ENCODE measurements around the gene OSBPL6.

The OSBPL6 gene

GRCh38 chr2:178205853-178206521 lies 11.7 kb downstream of the OSBPL6 start:
- in situ Hi-C loops (cut with HindIII; ENCODE audit: low sequenced_read_pairs) = no loop called here
- DNase-seq (ENCODE audit: low read depth, low spot score) = peak; percentile 84
- H3K4me3 ChIP-seq (ENCODE audit: low read depth, low read length) = no peak overlapping the region
- no peak for TF ChIP-seq CTCF (IDR thresholded peaks at IDR 0.05; ENCODE audit: low read depth, low read length)

- DNase-seq (ENCODE audit: low read depth, low spot score) = no peak
- no peak overlapping the region for H3K4me3 ChIP-seq (ENCODE audit: low read depth, low read length)
- TF ChIP-seq CTCF (IDR thresholded peaks at IDR 0.05; ENCODE audit: low read depth, low read length) = no peak
- in situ Hi-C loops (cut with HindIII; ENCODE audit: low sequenced_read_pairs) = no loop called here
Observed at GRCh38 chr2:178208336-178208735, 14.0 kb downstream of the OSBPL6 start.

GRCh38 chr2:178208817-178209216 lies 14.5 kb downstream of the OSBPL6 start:
- in situ Hi-C loops (cut with HindIII; ENCODE audit: low sequenced_read_pairs) = no loop called here
- no peak for DNase-seq (ENCODE audit: low read depth, low spot score)
- TF ChIP-seq CTCF (IDR thresholded peaks at IDR 0.05; ENCODE audit: low read depth, low read length) = peak; percentile 45

DNA sequence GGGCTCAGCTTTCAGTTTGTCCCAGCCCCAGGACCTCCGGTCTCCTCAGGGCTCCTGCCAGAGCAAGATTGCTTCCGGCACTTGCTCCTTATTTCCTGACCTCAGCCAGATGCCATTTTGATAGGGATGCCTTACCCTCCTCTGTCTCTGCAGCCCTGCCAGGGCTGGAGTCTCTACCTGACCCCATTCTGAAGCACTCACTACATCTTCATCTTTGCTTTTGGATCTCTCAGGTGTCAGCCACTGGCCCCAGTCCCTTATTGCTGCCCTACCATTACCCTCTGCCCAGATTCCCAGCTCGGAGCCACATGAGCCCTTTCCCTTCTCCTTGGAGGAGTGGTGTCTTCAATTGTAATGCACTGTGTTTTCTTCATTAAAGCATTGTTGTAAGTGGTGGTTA lies 17.1 kb downstream of the OSBPL6 start:
- DNase-seq (ENCODE audit: low read depth, low spot score) = no peak
- TF ChIP-seq CTCF (IDR thresholded peaks at IDR 0.05; ENCODE audit: low read depth, low read length) = no peak
- no peak overlapping the region for H3K4me3 ChIP-seq (ENCODE audit: low read depth, low read length)
- in situ Hi-C loops (cut with HindIII; ENCODE audit: low sequenced_read_pairs) = no loop called here

More at GRCh38 chr2:178208817-178209216, 14.5 kb downstream of the OSBPL6 start:
- H3K4me3 ChIP-seq (ENCODE audit: low read depth, low read length) = no peak overlapping the region

GRCh38 chr2:178211943-178212342 lies 17.6 kb downstream of the OSBPL6 start:
- no peak for DNase-seq (ENCODE audit: low read depth, low spot score)
- in situ Hi-C loops (cut with HindIII; ENCODE audit: low sequenced_read_pairs) = no loop called here
- TF ChIP-seq CTCF (IDR thresholded peaks at IDR 0.05; ENCODE audit: low read depth, low read length) = no peak
- H3K4me3 ChIP-seq (ENCODE audit: low read depth, low read length) = no peak overlapping the region

DNA sequence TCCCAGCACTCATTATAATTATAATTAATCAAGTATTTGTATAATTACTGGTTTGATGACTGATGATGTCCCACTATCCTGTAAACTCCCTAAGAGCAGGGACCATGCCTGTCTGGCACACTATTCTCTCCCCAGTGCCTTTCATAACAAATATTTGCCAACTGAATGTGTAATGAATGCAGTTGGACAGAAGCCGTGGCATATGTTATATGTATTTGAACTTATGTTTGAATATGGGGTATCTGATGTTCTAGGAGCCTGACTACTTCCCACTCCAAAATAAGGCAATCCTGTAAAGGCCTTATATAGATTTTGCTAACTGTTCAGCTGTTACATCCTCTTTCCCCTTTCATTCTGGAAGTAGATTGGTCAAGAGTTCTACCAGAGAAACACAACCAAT lies 19.7 kb downstream of the OSBPL6 start:
- TF ChIP-seq CTCF (IDR thresholded peaks at IDR 0.05; ENCODE audit: low read depth, low read length) = no peak
- DNase-seq (ENCODE audit: low read depth, low spot score) = no peak
- H3K4me3 ChIP-seq (ENCODE audit: low read depth, low read length) = no peak overlapping the region
- in situ Hi-C loops (cut with HindIII; ENCODE audit: low sequenced_read_pairs) = no loop called here
